Gastroesophageal sphincter (tissue), 3 donors: ENCODE data around the gene VPS41.

ENCODE experiments used
- CTCF ChIP-seq, 4 experiments: fragments of 200-600 bp in 2 of 4; fragments of 450-650 bp in 2 of 4; sonication (generic) in 1 of 4; IDR thresholded peaks; one replicate each; pipeline ENCODE4 v1.5.1; 2017 to 2019; ENCODE audit warnings: antibody characterized with exemption in 4 of 4, mild to moderate bottlenecking in 2 of 4, moderate library complexity in 2 of 4
- EP300 ChIP-seq: sonication (generic); formaldehyde crosslinking; IDR thresholded peaks from one replicate; pipeline ENCODE4 v1.6.1; 2017; ENCODE audit warnings: antibody characterized with exemption, mild to moderate bottlenecking
- POLR2A ChIP-seq, 2 donors: fragments of 450-650 bp; IDR thresholded peaks; one replicate each; pipeline ENCODE4 v1.6.1; 2017; ENCODE audit warnings: antibody characterized with exemption in 2 of 2, mild to moderate bottlenecking in 2 of 2, moderate library complexity in 1 of 2
- POLR2AphosphoS5 ChIP-seq: sonication (generic); formaldehyde crosslinking; IDR thresholded peaks from one replicate; pipeline ENCODE4 v1.6.1; 2017; ENCODE audit warnings: antibody characterized with exemption

GRCh38 chr7:38916396-38916795 is 7.4 kb upstream of the VPS41 start:
- TF ChIP-seq POLR2A (IDR thresholded peaks at IDR 0.05) (no peak), CTCF (IDR thresholded peaks at IDR 0.05) (no peak), POLR2AphosphoS5 (no peak), EP300 (no peak)
